Keratinocyte (primary cell): ENCODE results near the gene CCDC66. TPM values are rescaled to one million over a fixed set of nuclear protein-coding genes. Genes with fewer than 3 reads are reported as not detected.

Experiments used
- DNase-seq: peaks from one replicate; pipeline ENCODE4 v3.0.0-alpha.2; 2011; ENCODE audit warnings: low read depth, missing footprints, low spot score
- FAIRE-seq: peaks from 2 replicates; lab custom pipeline; 2011; peaks lifted over from hg19 to GRCh38; lab: Jason Lieb, UNC
- H2AFZ ChIP-seq: 2 replicates; pipeline ENCODE4 v1.6.0; 2012; ENCODE audit warnings: low read length, control low read depth, inconsistent platforms; ENCODE audit not compliant: control insufficient read depth
- H3K27ac ChIP-seq: 2 replicates; pipeline ENCODE4 v1.5.1; 2011; ENCODE audit warnings: low read length; ENCODE audit not compliant: control insufficient read depth, insufficient read depth
- H3K27me3 ChIP-seq: 3 replicates; pipeline ENCODE4 v1.6.0; 2011; ENCODE audit warnings: low read length; ENCODE audit not compliant: control insufficient read depth, insufficient read depth; ENCODE audit errors: extremely low read depth
- H3K36me3 ChIP-seq, 2 experiments: 2 replicates in 1 of 2; 3 replicates in 1 of 2; pipeline ENCODE4 v1.5.1; 2011; ENCODE audit warnings: low read length in 2 of 2, mild to moderate bottlenecking in 1 of 2; ENCODE audit not compliant: control insufficient read depth in 2 of 2, insufficient read depth in 2 of 2; ENCODE audit errors: extremely low read depth in 1 of 2
- H3K4me1 ChIP-seq: 3 replicates; pipeline ENCODE4 v1.5.1; 2011; ENCODE audit warnings: low read length; ENCODE audit not compliant: control insufficient read depth, insufficient read depth; ENCODE audit errors: extremely low read depth
- H3K4me2 ChIP-seq: 3 replicates; pipeline ENCODE4 v1.6.0; 2011; ENCODE audit warnings: low read depth, low read length; ENCODE audit not compliant: control insufficient read depth, insufficient read depth; ENCODE audit errors: extremely low read depth
- H3K4me3 ChIP-seq, 3 experiments: fragments of 200-600 bp in 1 of 3; sonication (generic) in 1 of 3; 2 replicates in 2 of 3; 3 replicates in 1 of 3; pipeline ENCODE4 v1.5.1; 2011 to 2016; ENCODE audit warnings: low read length in 3 of 3, mild to moderate bottlenecking in 3 of 3, control low read depth in 2 of 3, inconsistent platforms in 1 of 3, low read depth in 1 of 3, mixed read lengths in 1 of 3, mixed run types in 1 of 3, moderate library complexity in 1 of 3; ENCODE audit not compliant: control insufficient read depth in 2 of 3, insufficient read depth in 2 of 3; ENCODE audit errors: extremely low read depth in 1 of 3
- H3K79me2 ChIP-seq: 2 replicates; pipeline ENCODE4 v1.6.0; 2012; ENCODE audit warnings: low read length; ENCODE audit not compliant: control insufficient read depth, insufficient read depth
- H3K9ac ChIP-seq: 3 replicates; pipeline ENCODE4 v1.6.0; 2011; ENCODE audit warnings: low read length; ENCODE audit not compliant: control insufficient read depth, insufficient read depth; ENCODE audit errors: extremely low read depth
- H3K9me1 ChIP-seq: 3 replicates; pipeline ENCODE4 v1.6.0; 2011; ENCODE audit warnings: low read length; ENCODE audit not compliant: control insufficient read depth, insufficient read depth; ENCODE audit errors: extremely low read depth
- H3K9me3 ChIP-seq: 2 replicates; pipeline ENCODE4 v1.5.1; 2012; ENCODE audit warnings: low read depth, low read length; ENCODE audit not compliant: control insufficient read depth
- H4K20me1 ChIP-seq: 3 replicates; pipeline ENCODE4 v1.6.0; 2011; ENCODE audit warnings: low read length; ENCODE audit not compliant: control insufficient read depth, insufficient read depth; ENCODE audit errors: extremely low read depth
- CTCF ChIP-seq, 3 experiments: IDR thresholded peaks in 1 of 3; conservative IDR thresholded peaks in 1 of 3; optimal IDR thresholded peaks in 1 of 3; 2 replicates in 2 of 3; 3 replicates in 1 of 3; pipeline versions ENCODE3 to v1.5.1; 2011; ENCODE audit warnings: low read length in 3 of 3, mild to moderate bottlenecking in 3 of 3, moderate library complexity in 2 of 3, control low read depth in 1 of 3, inconsistent platforms in 1 of 3; ENCODE audit not compliant: insufficient read depth in 2 of 3; ENCODE audit errors: extremely low read depth in 1 of 3
- EZH2 ChIP-seq: IDR thresholded peaks from one replicate; pipeline ENCODE4 v1.6.1; 2012; ENCODE audit warnings: inconsistent platforms, mild to moderate bottlenecking, low read length, moderate library complexity
- dilution Hi-C: fragments of 300-500 bp; cut with MboI; formaldehyde crosslinking; loops from one replicate; pipeline ENCODE4 v1.7.0; 2020; ENCODE audit warnings: low sequenced_read_pairs; ENCODE audit not compliant: extremely low pct_ligation_motif_present
- polyA plus RNA-seq, 5 experiments: library from polyadenylated mRNA; depleted of rRNA in 3 of 5; stranded (reverse) in 3 of 5; stranded (forward) in 1 of 5; unstranded in 1 of 5; fragments of >200 nt; gene quantifications; 1 replicate in 1 of 5; 2 replicates in 3 of 5; 3 replicates in 1 of 5; pipeline versions ENCODE4 v1.2.1 to v1.2.3, GENCODE V29; 2011 to 2012; ENCODE audit warnings: missing spikeins in 2 of 5, low read depth in 1 of 5, low replicate concordance in 1 of 5

Gene CCDC66
- polyA plus RNA-seq, 1 donor (not counting 4 experiments of a cell fraction or from before 2014, with no cell fraction given): 11.3 TPM

DNA sequence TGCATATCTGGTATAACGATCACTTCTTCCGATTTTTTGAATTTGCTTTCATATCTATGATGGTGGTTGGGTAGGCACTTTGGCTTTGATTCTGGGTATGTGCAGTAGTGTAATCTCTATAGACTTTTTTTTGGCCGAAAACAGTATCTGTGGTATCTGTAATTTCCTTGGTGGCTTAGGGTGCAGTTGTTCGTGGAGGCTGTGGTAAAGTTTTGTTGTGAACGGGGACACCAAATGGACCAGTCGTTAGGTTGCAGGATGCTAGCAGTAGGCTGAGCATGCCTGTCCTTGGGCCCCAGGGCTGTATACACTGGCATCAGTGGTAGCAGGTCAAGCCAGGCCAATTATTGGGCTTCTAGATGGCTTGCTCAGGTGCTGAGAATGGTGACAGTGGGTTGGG lies 55.2 kb downstream of the CCDC66 start:
- no peak overlapping the region for H3K9ac ChIP-seq
- FAIRE-seq (no peak), DNase-seq (no peak)
- no peak overlapping the region for H3K4me2 ChIP-seq
- H3K9me1 ChIP-seq: no peaks in the 10 kb centered on the region
- H3K79me2 ChIP-seq: peaks cover 4% of the 10 kb centered on the region
- H3K36me3 ChIP-seq: peaks cover 5 to 15% of the 10 kb centered on the region in 2 experiments
- H3K9me3 ChIP-seq: no peaks in the 10 kb centered on the region
- TF ChIP-seq CTCF (optimal IDR thresholded peaks at IDR 0.05 in 1 of 3, IDR thresholded peaks at IDR 0.05 in 1 of 3, conservative IDR thresholded peaks at IDR 0.05 in 1 of 3; ENCODE audit: extremely low read depth in 1 of 3, insufficient read depth in 2 of 3, low read length in 3 of 3) (no peak), EZH2 (no peak)
- H2AFZ ChIP-seq: no peak overlapping the region
- no peak overlapping the region for H3K4me3 ChIP-seq
- H3K27ac ChIP-seq: no peak overlapping the region
- no peaks in the 10 kb centered on the region for H3K27me3 ChIP-seq
- H4K20me1 ChIP-seq: no peaks in the 10 kb centered on the region
- H3K4me1 ChIP-seq: no peaks in the 10 kb centered on the region
- dilution Hi-C loops: no loop called here

DNA sequence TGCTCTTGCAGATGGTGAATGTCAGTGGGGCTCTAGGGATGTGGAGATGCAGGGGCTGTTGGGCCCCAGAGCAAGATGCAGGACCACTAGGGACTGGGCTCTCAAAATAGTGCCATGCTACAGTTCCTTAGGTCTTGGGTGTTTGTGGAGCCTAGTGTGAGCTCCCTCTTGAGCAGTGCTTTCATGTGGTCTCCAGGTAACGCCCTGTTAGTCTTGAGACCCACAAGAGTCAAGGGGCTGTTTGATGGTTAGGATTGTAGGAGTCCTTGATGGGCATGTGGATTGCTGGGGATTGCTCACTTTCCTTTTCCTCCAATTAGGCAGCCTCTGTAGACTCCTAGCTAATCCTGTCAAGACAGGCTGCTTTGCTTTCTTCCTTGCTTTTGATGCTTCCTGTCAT lies 56.0 kb downstream of the CCDC66 start:
- no peak for FAIRE-seq
- TF ChIP-seq EZH2 (no peak), CTCF (optimal IDR thresholded peaks at IDR 0.05 in 1 of 3, IDR thresholded peaks at IDR 0.05 in 1 of 3, conservative IDR thresholded peaks at IDR 0.05 in 1 of 3; ENCODE audit: extremely low read depth in 1 of 3, insufficient read depth in 2 of 3, low read length in 3 of 3) (no peak)
- Histone ChIP-seq H3K36me3 (peaks cover 5 to 20% of the 10 kb centered on the region in 2 experiments), H3K9me1 (no peaks in the 10 kb centered on the region), H3K9ac (no peak overlapping the region), H3K4me1 (no peaks in the 10 kb centered on the region), H3K4me3 (no peak overlapping the region), H3K27me3 (no peaks in the 10 kb centered on the region), H3K79me2 (peaks cover 4% of the 10 kb centered on the region), H3K4me2 (no peak overlapping the region), H4K20me1 (no peaks in the 10 kb centered on the region), H3K9me3 (no peaks in the 10 kb centered on the region), H3K27ac (no peak overlapping the region), H2AFZ (no peak overlapping the region)
- no peak for DNase-seq
- dilution Hi-C loops: no loop called here
